ENCODE measurements around the gene PCP2.
A peak's percentile ranks its signal among the peaks of the same experiment; 100 is the strongest.

PCP2 gene

GRCh38 chr19:7633698-7634097, at the start of gene PCP2:
PCP2 (minus strand) TSS chr19:7633719; CDS start chr19:7633457, 262 bp downstream.
- Histone ChIP-seq H3K9ac (ENCODE audit: low read depth, low read length) (no peak within 1 kb of the TSS), H3K4me1 (ENCODE audit: insufficient read depth, low read length) (no peaks in the 10 kb centered on the region; the same call in 1 of the 2 replicates)

GRCh38 chr19:7682175-7682855, 48.8 kb upstream of the PCP2 start:
- Histone ChIP-seq H3K9ac (ENCODE audit: low read depth, low read length) (no peak overlapping the region), H3K9me3 (ENCODE audit: control insufficient read depth, insufficient read depth, low read length) (no peaks in the 10 kb centered on the region), H3K4me1 (ENCODE audit: insufficient read depth, low read length) (peaks cover 6% of the 10 kb centered on the region; the same call in 1 of the 2 replicates), H3K36me3 (ENCODE audit: insufficient read depth, low read length) (no peaks in the 10 kb centered on the region; the same call in 1 of the 2 replicates)

More at GRCh38 chr19:7633698-7634097, at the start of gene PCP2:
- Histone ChIP-seq H3K36me3 (ENCODE audit: insufficient read depth, low read length) (no peaks in the 10 kb centered on the region), H3K9me3 (ENCODE audit: control insufficient read depth, insufficient read depth, low read length) (no peaks in the 10 kb centered on the region)

GRCh38 chr19:7681340-7682174, 48.0 kb upstream of the PCP2 start:
- H3K4me1 ChIP-seq (ENCODE audit: insufficient read depth, low read length), result peaks cover 6% of the 10 kb centered on the region; the same call in 1 of the 2 replicates
- peak overlapping the region; percentile 80; the same call in 1 of the 2 replicates for H3K9ac ChIP-seq (ENCODE audit: low read depth, low read length)
- H3K9me3 ChIP-seq (ENCODE audit: control insufficient read depth, insufficient read depth, low read length), result no peaks in the 10 kb centered on the region

GRCh38 chr19:7680606-7681339, 47.3 kb upstream of the PCP2 start, which contains the start of gene TRAPPC5:
TRAPPC5 (plus strand) TSS chr19:7680833; CDS start chr19:7682254, 1,421 bp downstream.
- peaks cover 6% of the 10 kb centered on the region; the same call in 1 of the 2 replicates for H3K4me1 ChIP-seq (ENCODE audit: insufficient read depth, low read length)

More at GRCh38 chr19:7681340-7682174, 48.0 kb upstream of the PCP2 start:
- no peaks in the 10 kb centered on the region; the same call in 1 of the 2 replicates for H3K36me3 ChIP-seq (ENCODE audit: insufficient read depth, low read length)

GRCh38 chr19:7679771-7680605, 46.5 kb upstream of the PCP2 start:
- Histone ChIP-seq H3K36me3 (ENCODE audit: insufficient read depth, low read length) (no peaks in the 10 kb centered on the region; the same call in 1 of the 2 replicates), H3K9me3 (ENCODE audit: control insufficient read depth, insufficient read depth, low read length) (no peaks in the 10 kb centered on the region), H3K9ac (ENCODE audit: low read depth, low read length) (peak overlapping the region; percentile 80; the same call in 1 of the 2 replicates), H3K4me1 (ENCODE audit: insufficient read depth, low read length) (peaks cover 6% of the 10 kb centered on the region; the same call in 1 of the 2 replicates)

More at GRCh38 chr19:7680606-7681339, 47.3 kb upstream of the PCP2 start, which contains the start of gene TRAPPC5:
- no peaks in the 10 kb centered on the region; the same call in 1 of the 2 replicates for H3K36me3 ChIP-seq (ENCODE audit: insufficient read depth, low read length)
- H3K9ac ChIP-seq (ENCODE audit: low read depth, low read length), result peak within 1 kb of the TSS; percentile 80
- no peaks in the 10 kb centered on the region for H3K9me3 ChIP-seq (ENCODE audit: control insufficient read depth, insufficient read depth, low read length)

- no peak overlapping the region for H3K9ac ChIP-seq (ENCODE audit: low read depth, low read length)
- H3K4me1 ChIP-seq (ENCODE audit: insufficient read depth, low read length), result peaks cover 6% of the 10 kb centered on the region; the same call in 1 of the 2 replicates
- H3K9me3 ChIP-seq (ENCODE audit: control insufficient read depth, insufficient read depth, low read length), result no peaks in the 10 kb centered on the region
- no peaks in the 10 kb centered on the region; the same call in 1 of the 2 replicates for H3K36me3 ChIP-seq (ENCODE audit: insufficient read depth, low read length)
These were observed 45.6 kb upstream of the PCP2 start for GRCh38 chr19:7678971-7679751.

GRCh38 chr19:7677669-7678311, 44.3 kb upstream of the PCP2 start:
- peaks cover 6% of the 10 kb centered on the region; the same call in 1 of the 2 replicates for H3K4me1 ChIP-seq (ENCODE audit: insufficient read depth, low read length)
- no peak overlapping the region for H3K9ac ChIP-seq (ENCODE audit: low read depth, low read length)
- no peaks in the 10 kb centered on the region; the same call in 1 of the 2 replicates for H3K36me3 ChIP-seq (ENCODE audit: insufficient read depth, low read length)
- H3K9me3 ChIP-seq (ENCODE audit: control insufficient read depth, insufficient read depth, low read length), result no peaks in the 10 kb centered on the region

- Histone ChIP-seq H3K9me3 (ENCODE audit: control insufficient read depth, insufficient read depth, low read length) (no peaks in the 10 kb centered on the region), H3K4me1 (ENCODE audit: insufficient read depth, low read length) (peaks cover 6% of the 10 kb centered on the region; the same call in 1 of the 2 replicates), H3K36me3 (ENCODE audit: insufficient read depth, low read length) (no peaks in the 10 kb centered on the region), H3K9ac (ENCODE audit: low read depth, low read length) (no peak within 1 kb of the TSS)
These were observed 43.3 kb upstream of the PCP2 start, which contains the start of gene MCEMP1 for GRCh38 chr19:7676854-7677253. MCEMP1 (plus strand) TSS chr19:7677090; CDS start chr19:7677121, 31 bp downstream.

GRCh38 chr19:7676376-7676775, 42.9 kb upstream of the PCP2 start:
- Histone ChIP-seq H3K36me3 (ENCODE audit: insufficient read depth, low read length) (no peaks in the 10 kb centered on the region), H3K9me3 (ENCODE audit: control insufficient read depth, insufficient read depth, low read length) (no peaks in the 10 kb centered on the region), H3K9ac (ENCODE audit: low read depth, low read length) (no peak overlapping the region), H3K4me1 (ENCODE audit: insufficient read depth, low read length) (peaks cover 6% of the 10 kb centered on the region; the same call in 1 of the 2 replicates)

GRCh38 chr19:7674010-7675005, 40.8 kb upstream of the PCP2 start:
- Histone ChIP-seq H3K9ac (ENCODE audit: low read depth, low read length) (peak overlapping the region; percentile 19; the same call in 1 of the 2 replicates), H3K9me3 (ENCODE audit: control insufficient read depth, insufficient read depth, low read length) (no peaks in the 10 kb centered on the region), H3K36me3 (ENCODE audit: insufficient read depth, low read length) (no peaks in the 10 kb centered on the region), H3K4me1 (ENCODE audit: insufficient read depth, low read length) (peaks cover 6% of the 10 kb centered on the region; the same call in 1 of the 2 replicates)

GRCh38 chr19:7672522-7672921, 39.0 kb upstream of the PCP2 start:
- H3K9me3 ChIP-seq (ENCODE audit: control insufficient read depth, insufficient read depth, low read length), result no peaks in the 10 kb centered on the region
- H3K36me3 ChIP-seq (ENCODE audit: insufficient read depth, low read length), result no peaks in the 10 kb centered on the region
- no peak overlapping the region for H3K9ac ChIP-seq (ENCODE audit: low read depth, low read length)
- H3K4me1 ChIP-seq (ENCODE audit: insufficient read depth, low read length), result no peaks in the 10 kb centered on the region

All from ES-I3 (cell line).